ENCODE data around the gene SLC9A5. TPM values are rescaled to one million over a fixed set of nuclear protein-coding genes. Genes with fewer than 3 reads are reported as not detected.
A peak's percentile ranks its signal among the peaks of the same experiment; 100 is the strongest.

Gene SLC9A5
- total RNA-seq, 1 donor from 2014 or later, result 13.5 TPM

DNA sequence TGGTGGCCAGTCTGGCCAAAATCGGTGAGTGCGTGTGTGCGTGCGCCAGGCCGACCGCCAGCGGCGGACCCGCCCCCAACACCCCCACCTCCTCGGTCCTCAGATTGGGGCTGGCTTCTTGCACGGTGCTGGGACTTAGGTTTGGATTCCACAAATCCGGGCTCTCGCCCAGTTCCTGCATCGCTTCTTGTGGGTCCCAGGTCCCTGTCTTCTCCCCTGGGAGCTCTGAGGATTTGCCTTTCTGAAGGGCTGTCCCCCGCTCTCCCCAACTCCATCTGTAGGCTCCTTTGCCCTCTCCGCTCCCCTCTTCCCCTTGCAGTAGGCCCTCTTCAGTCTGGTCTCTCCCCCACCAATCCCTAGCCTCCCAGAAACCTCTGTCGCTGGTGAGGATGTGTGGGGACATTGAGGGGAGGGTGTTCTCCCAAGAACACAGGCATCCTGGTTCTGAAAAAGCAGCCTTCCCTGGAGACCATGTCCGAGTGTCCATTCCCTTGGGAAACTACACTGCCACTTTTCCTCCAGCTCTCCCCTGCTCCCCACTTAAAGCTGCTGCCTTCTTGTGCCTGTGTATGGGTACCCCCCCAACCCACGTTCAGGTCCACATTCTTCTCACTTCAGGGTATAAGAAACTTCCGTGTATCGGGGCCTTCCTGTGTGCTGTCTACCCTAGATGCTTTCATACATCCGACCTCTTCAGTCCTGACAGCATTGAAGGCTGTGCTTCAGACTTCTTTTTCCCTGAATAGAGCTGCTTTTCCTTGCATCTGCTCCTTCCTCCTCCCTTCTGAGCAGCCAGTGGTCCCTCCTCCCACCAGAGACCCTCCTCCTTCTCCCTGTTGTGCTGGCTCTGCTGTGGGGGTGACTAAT is 632 bp downstream of the SLC9A5 start:
- H3K4me3 ChIP-seq, result peak overlapping the region; percentile 69 to 71
- H3K9me3 ChIP-seq, result no peaks in the 10 kb centered on the region
- no peak for DNase-seq (ENCODE audit: low spot score in 2 of 2)
- H3K27ac ChIP-seq, result no peak overlapping the region
- intact Hi-C loops (cut with DNase I), result loop anchor here (10.0 kb wide), 3 partner anchors 415 to 595 kb away; partner anchors contain the start of genes ACD, C16orf86, CENPT and ENKD1
- H3K27me3 ChIP-seq, result peaks cover 6% of the 10 kb centered on the region
- TF ChIP-seq, protein P1, sequence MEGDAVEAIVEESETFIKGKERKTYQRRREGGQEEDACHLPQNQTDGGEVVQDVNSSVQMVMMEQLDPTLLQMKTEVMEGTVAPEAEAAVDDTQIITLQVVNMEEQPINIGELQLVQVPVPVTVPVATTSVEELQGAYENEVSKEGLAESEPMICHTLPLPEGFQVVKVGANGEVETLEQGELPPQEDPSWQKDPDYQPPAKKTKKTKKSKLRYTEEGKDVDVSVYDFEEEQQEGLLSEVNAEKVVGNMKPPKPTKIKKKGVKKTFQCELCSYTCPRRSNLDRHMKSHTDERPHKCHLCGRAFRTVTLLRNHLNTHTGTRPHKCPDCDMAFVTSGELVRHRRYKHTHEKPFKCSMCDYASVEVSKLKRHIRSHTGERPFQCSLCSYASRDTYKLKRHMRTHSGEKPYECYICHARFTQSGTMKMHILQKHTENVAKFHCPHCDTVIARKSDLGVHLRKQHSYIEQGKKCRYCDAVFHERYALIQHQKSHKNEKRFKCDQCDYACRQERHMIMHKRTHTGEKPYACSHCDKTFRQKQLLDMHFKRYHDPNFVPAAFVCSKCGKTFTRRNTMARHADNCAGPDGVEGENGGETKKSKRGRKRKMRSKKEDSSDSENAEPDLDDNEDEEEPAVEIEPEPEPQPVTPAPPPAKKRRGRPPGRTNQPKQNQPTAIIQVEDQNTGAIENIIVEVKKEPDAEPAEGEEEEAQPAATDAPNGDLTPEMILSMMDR (IDR thresholded peaks at IDR 0.05), result no peak
- H3K4me1 ChIP-seq, result peaks cover 25 to 31% of the 10 kb centered on the region in 2 donors
- no peaks in the 10 kb centered on the region for H3K36me3 ChIP-seq

DNA sequence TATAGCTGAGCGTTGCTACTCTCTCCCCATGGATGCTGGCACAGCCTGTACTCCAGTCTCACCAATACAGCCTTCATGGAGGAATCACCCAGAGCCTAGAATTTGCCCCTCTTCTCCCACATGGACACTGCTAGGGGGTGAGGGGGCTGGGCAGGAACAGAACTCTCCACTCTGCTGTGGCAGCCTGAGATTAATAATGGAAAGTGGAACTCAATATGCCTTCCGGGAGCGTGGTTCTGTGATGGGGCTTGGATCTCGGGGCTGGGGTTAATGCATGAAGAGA is 1.2 kb downstream of the SLC9A5 start:
- H3K4me1 ChIP-seq, result peaks cover 22 to 26% of the 10 kb centered on the region in 2 donors
- H3K27me3 ChIP-seq, result peaks cover 6% of the 10 kb centered on the region
- no peak overlapping the region for H3K27ac ChIP-seq
- no peak overlapping the region for H3K4me3 ChIP-seq
- TF ChIP-seq, protein P1 (IDR thresholded peaks at IDR 0.05), result no peak
- H3K36me3 ChIP-seq, result no peaks in the 10 kb centered on the region
- DNase-seq (ENCODE audit: low spot score in 2 of 2), result no peak
- intact Hi-C loops (cut with DNase I), result no loop called here
- no peaks in the 10 kb centered on the region for H3K9me3 ChIP-seq

DNA sequence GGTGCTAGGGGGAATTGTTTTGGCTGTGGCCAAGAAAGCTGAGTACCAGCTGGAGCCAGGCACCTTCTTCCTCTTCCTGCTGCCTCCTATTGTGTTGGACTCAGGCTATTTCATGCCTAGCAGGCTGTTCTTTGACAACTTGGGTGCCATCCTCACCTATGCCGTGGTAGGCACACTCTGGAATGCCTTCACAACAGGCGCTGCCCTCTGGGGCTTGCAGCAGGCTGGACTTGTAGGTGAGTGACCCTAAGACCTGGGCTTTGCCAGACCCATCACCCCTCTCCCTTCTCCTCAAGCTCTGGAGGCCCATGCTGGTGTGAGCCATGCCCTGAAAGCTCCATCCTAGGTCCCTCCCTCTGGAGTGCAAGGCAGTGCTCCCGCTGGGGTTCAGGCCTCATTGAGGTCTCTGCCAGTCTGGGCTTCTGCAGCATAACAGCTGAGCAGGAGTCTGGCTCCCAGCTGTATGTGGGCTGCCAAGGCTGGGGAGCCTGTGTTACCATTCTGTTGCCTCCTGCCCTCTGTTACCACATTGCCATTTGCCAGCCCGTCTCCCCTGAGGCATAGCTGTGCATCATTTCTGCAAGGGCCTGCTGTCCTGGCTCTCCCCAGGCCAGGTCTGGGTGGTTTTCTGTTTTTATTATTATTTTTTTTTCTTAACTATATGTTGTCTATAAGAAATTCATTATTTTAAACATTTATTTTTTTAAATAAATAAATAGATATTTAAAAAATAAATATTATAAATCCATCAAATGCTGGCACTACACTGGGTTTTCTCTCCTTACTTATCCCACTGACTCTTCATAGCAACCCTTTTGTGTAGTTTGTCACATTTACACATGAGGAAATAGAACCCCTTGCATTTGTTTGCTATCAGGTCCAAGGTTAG is 4.1 kb downstream of the SLC9A5 start:
- intact Hi-C loops (cut with DNase I), result no loop called here
- DNase-seq (ENCODE audit: low spot score in 2 of 2), result no peak
- Histone ChIP-seq H3K27ac (no peak overlapping the region), H3K4me1 (peaks cover 10 to 15% of the 10 kb centered on the region in 2 donors), H3K27me3 (peaks cover 6% of the 10 kb centered on the region), H3K36me3 (no peaks in the 10 kb centered on the region), H3K9me3 (no peaks in the 10 kb centered on the region), H3K4me3 (no peak overlapping the region)
- TF ChIP-seq, protein P1 (IDR thresholded peaks at IDR 0.05), result no peak

DNA sequence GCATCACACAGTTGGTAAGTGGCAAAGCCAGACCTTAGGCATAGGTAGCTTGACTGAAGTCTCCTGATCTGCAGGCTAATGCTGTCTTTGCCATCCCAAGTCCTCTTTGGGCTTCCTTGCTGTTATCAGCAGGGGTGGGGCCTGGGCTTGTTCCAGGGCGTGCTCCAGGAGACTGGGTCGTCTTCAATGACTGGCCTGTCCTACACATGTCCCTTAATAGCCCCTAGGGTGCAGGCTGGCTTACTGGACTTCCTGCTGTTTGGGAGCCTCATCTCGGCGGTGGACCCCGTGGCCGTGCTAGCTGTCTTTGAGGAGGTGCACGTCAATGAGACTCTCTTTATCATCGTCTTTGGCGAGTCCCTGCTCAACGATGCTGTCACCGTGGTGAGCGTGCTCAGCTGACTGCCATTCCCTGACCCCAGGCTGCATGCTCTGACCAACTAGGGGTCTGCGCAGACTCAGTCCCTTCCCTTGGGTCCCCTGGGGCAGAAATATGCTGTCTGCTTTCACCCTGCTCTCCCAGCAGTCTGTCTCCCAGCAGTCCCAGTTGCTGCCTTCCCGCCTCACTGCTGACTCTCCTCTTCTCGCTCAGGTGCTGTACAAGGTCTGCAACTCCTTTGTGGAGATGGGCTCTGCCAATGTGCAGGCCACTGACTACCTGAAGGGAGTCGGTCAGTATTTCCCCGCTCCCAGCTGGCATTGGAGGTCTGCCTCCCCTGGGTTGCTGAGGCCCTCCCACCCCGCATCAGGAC is 6.2 kb downstream of the SLC9A5 start:
- no peaks in the 10 kb centered on the region for H3K27me3 ChIP-seq
- no peaks in the 10 kb centered on the region for H3K4me1 ChIP-seq
- no peak overlapping the region for H3K27ac ChIP-seq
- no peaks in the 10 kb centered on the region for H3K36me3 ChIP-seq
- intact Hi-C loops (cut with DNase I), result no loop called here
- no peak for DNase-seq (ENCODE audit: low spot score in 2 of 2)
- H3K4me3 ChIP-seq, result no peak overlapping the region
- TF ChIP-seq, protein P1 (IDR thresholded peaks at IDR 0.05), result no peak
- no peaks in the 10 kb centered on the region for H3K9me3 ChIP-seq

DNA sequence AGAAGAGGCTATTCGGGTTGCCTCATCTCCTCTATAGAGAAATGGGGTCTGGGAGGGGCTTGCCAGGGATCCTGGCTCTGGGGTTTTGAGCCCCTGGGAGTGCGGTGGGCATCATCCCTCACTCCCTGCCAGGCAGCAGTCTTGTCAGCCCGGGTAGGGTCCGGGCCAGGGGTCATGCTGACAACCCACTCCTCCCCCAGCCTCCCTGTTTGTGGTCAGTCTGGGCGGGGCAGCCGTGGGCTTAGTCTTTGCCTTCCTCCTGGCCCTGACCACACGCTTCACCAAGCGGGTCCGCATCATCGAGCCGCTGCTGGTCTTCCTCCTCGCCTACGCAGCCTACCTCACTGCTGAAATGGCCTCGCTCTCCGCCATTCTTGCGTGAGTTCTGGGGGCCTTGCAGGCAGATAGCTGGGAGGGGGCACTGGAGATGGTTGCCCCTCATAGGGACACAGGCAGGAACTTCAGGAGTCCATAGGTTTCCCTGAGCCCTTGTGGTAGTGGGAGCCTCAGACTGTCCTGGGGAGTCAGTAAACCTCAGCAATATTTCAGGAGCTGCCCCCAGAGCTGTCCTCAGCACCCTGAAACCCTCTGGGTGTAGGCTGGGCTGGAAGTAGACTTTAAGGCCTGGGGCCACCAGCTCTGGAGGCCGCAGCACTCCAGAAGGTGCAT is 6.9 kb downstream of the SLC9A5 start:
- intact Hi-C loops (cut with DNase I), result no loop called here
- no peak for DNase-seq (ENCODE audit: low spot score in 2 of 2)

More for the DNA sequence above, 6.9 kb downstream of the SLC9A5 start:
- no peaks in the 10 kb centered on the region for H3K9me3 ChIP-seq
- no peak overlapping the region for H3K4me3 ChIP-seq
- TF ChIP-seq, protein P1 (IDR thresholded peaks at IDR 0.05), result no peak
- no peak overlapping the region for H3K27ac ChIP-seq
- H3K27me3 ChIP-seq, result no peaks in the 10 kb centered on the region
- no peaks in the 10 kb centered on the region for H3K4me1 ChIP-seq
- H3K36me3 ChIP-seq, result no peaks in the 10 kb centered on the region
